H1 (cell line): ENCODE data around the gene OR51V1. TPM values are rescaled to one million over a fixed set of nuclear protein-coding genes. Genes with fewer than 3 reads are reported as not detected.

Experiments
- ATF2 ChIP-seq: IDR thresholded peaks from 2 replicates; pipeline ENCODE4 v1.6.1; 2012; ENCODE audit warnings: low read length, inconsistent platforms
- CTCF ChIP-seq, 3 experiments: IDR thresholded peaks; 1 replicate in 2 of 3; 2 replicates in 1 of 3; pipeline versions ENCODE4 v1.5.1 to v1.6.1; 2011; ENCODE audit warnings: low read length in 3 of 3, mild to moderate bottlenecking in 3 of 3, inconsistent platforms in 2 of 3, low read depth in 1 of 3, moderate library complexity in 1 of 3; ENCODE audit not compliant: insufficient read depth in 1 of 3; ENCODE audit errors: control extremely low read depth in 1 of 3
- JUND ChIP-seq: IDR thresholded peaks from 2 replicates; pipeline ENCODE4 v1.6.1; 2011; ENCODE audit warnings: mild to moderate bottlenecking, improper control_type of control experiment, low read length
- KDM1A ChIP-seq: fragments of 200-600, 300-600 bp; sonication (generic); IDR thresholded peaks from 2 replicates; pipeline ENCODE4 v1.7.1; 2016; ENCODE audit warnings: mild to moderate bottlenecking, low read length, borderline replicate concordance
- TEAD4 ChIP-seq: IDR thresholded peaks from 2 replicates; pipeline ENCODE4 v1.6.1; 2012; ENCODE audit warnings: low read depth, low read length, inconsistent platforms, mixed read lengths
- polyA plus RNA-seq, 7 experiments: library from polyadenylated mRNA; depleted of rRNA in 3 of 7; stranded (reverse) in 5 of 7; unstranded in 2 of 7; fragments of >200 nt in 5 of 7; fragments of 200-250 nt in 2 of 7; gene quantifications; 1 replicate in 5 of 7; 2 replicates in 1 of 7; 4 replicates in 1 of 7; pipeline versions ENCODE4 v1.2.1 to v1.2.3, GENCODE V29; 2011 to 2013; ENCODE audit warnings: missing spikeins in 2 of 7, mixed read lengths in 2 of 7
- total RNA-seq: library from RNA; stranded (reverse); fragmentation: NEBNext Ultra II Directional; extraction: Animal tissue kit (Norgen Biotek cat#: 25700); gene quantifications from 2 replicates; pipeline ENCODE4 v1.2.1, GENCODE V29; 2021

Gene OR51V1
- total and polyA plus RNA-seq, 2 of the 8 experiments (the other 6 are each of a cell fraction or from before 2014, with no cell fraction given): not detected

- no peak for TF ChIP-seq TEAD4
- TF ChIP-seq CTCF (IDR thresholded peaks at IDR 0.05; ENCODE audit: control extremely low read depth in 1 of 3, insufficient read depth in 1 of 3, low read depth in 1 of 3, low read length in 3 of 3): no peak
- TF ChIP-seq KDM1A: no peak
- TF ChIP-seq ATF2: no peak
- TF ChIP-seq JUND: no peak
Observed at GRCh38 chr11:5223686-5224085, 23.2 kb upstream of the OR51V1 start (continued).
